Nucleus accumbens (tissue), 56 donors: ENCODE measurements around the gene GATA2.
A peak's percentile ranks its signal among the peaks of the same experiment; 100 is the strongest.

Experiments used
- DNase-seq, 56 donors: peaks; one replicate each; lab custom pipeline; 2025; lab: John Stamatoyannopoulos, UW

Gene GATA2

DNA sequence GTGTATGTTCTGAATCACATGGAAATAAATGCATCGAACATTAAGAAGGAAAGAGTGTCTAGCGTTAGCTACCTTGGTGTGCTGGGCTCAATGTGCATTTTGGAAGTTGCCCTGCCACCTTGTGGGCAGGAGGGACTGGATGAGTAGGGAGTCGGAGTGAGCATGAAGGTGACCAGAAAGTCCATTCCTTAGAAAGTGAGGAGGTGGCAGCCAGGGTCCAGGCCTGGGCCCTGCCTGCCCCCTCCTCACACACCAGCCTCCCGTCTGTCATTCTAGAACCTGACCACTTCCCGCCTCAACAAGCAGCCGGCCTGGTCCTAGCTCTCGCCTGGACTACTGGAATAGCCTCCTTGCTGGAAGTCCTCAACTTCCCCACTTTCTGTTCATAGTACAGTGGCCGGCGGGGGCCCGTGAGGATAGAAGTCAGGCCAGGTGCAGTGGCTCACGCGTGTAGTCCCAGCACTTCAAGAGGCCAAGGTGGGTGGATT is 10.2 kb upstream of the GATA2 start:
- DNase-seq: no peak

DNA sequence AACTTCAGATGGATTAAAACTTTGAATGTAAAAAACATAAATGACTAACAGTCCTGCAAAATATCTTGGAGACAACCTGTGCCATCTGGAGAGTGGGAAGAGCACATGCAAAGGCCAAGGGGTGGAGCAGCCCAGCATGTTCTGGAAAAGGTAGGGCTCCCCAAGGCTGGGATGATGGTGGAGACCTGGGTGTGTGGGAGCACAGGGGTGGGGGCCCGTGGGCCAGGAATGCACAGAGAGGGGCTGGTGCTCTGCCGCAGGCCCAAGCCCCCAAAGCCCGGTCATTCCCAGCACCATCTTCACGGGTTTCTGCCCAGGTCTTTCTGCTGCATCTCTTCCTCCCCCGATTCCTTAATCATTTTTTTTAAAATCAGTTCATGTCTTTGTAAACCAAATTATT is 9.7 kb upstream of the GATA2 start:
- no peak for DNase-seq

DNA sequence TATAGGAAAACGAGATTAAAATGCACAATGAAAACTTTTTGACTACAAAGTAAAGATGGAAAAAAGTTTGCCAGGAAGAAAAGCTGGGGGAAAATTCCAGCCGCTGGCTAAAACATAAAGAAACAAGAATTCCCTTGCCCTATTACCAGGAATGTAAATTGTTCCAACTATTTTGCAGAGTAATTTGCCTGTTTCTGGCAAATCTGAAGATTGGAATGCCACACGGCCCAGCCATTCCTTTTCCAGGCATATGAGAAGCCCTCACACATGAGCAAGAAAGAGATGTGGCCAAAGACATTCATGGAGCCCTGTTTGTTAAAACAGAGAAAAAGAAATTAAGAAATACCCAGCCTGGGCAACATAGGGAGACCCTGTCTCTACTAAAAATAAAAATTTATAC is 8.4 kb upstream of the GATA2 start:
- no peak for DNase-seq

DNA sequence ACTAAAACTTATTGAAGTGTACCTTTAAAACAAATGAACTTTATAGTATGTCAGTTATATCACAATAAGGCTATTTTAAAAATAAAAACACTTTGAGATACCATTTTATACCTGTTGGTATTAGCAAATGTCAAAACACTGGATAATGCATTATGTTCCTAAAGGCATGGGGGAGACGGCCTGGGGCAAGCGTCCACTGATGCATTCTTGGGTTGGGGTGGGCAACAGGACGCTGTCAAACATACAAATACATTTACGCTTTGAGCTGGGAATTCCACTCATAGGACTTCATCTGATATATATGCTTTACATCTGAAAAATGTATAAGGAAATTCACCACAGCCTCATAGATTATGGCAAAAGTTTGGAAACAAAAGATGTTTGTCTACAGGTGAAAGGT is 7.6 kb upstream of the GATA2 start:
- DNase-seq: no peak

DNA sequence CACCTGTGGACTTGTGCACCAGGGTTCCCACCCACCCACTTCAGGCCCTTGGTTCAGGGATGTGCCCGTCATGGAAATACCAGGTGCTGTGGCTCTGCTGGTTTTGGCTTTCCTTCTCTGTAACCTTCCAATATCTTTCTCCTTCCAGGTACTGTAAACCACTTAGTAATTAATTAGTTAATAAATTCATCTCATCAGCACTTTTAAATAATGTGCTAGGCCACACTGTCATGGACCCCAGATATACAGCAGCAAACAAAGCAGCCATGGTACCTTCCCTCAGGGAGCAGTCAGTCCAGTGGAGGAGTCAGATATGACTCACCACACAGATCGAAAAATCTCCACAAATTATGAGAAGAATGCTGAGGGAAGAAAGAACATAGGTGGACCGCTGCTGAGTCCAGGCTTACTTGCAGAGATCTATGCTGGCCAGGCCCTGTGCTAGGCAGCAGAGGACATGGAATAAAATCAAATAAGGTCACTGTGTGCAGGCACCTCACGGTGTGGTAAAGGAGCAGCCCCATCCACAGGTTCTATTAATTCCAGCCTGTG is 6.8 kb upstream of the GATA2 start:
- no peak for DNase-seq

DNA sequence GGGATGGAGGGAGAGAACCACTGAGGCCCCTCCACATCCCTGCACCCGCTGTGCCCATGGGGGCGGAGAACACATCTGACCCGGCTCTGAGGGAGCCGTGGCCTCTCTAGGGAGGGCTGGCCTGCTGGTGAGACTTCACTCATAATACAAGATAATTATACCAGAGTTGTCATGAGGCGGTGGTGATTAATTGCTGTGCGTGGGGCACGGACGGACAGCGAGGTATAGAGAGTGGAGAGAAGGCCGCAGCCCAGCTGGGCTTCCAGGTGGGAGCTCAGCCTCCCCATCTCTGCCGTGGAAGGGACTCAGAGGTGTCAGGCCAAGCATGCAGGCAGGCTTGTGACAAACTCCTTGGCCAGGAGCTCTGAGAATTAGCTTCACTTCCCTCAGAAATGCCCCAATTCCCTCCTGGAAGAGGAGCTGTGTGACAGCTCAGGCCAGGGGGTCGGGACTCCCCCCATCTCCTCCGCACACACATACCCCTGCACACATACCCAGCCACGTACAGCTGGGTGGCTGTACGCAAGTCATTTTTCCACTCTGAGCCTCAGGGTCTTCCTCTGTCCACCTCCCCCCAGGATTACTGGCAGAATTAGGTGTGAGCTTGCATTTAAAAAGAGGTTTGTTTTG is 6.0 kb upstream of the GATA2 start:
- DNase-seq: no peak

DNA sequence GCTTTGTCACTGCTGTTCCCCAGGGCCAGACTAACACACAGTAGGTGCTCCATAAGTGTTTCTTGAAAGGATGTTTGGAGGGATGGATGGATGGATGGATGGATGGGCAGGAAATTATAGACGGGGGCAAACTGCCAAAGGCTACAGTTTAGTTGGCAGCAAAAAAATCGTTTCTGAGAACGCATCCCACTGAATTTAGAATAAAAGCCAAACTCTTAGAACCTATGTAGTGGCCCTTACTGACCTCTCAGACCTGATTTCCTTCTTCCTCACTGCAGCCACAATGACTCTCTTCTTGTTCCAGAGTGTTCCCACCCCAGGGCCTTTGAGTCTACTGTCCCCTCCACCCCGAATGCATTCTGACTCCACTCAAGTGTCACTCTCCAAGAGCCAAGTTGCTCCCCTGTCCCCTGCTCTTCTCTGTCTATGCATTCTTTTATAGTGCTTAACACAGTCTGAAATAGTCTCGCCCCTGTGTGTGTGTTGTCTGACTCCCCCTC is 5.2 kb upstream of the GATA2 start:
- DNase-seq: no peak

DNA sequence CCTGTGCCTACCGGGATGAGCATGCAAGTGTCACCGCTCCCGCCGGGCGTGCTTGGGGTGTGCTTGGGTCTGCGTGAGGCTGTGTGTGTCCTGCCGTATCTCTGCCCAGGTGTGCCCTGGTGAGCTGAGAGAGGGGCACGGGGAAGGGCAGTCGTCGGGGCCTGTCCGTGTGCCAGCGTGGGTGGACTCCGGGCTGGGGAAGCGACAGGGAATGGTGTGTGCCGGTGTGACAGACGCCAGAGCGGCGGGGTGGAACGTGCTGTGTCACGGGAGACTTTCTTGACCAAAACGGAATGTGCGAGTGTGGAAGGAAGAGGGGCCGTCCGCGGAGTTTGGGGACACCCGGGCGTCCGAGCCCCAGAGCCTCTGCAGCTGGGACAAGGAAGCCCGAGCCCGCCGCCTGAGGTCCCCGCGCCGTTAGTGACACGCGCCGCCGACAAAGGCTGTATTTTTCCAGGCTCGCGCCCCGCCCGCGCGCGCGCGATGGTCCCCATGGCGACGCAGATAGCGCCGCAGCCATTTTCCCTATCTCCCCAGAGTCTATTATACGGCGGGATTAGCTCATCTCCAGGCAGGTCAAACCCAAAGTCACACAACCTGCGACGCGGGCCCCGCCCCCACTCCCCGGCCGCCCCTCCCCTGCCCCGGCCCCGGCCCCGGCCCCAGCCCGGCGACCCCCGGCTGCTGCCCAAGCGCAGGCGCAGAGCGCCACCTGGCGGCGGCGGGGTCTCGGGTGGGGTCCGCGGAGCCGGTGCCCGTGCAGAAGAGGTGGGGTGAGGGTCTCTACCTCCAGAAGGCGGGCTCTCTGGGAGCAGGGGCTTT is 4.5 kb upstream of the GATA2 start:
- peak in 51 of 56 donors; percentile 11 to 88 (median 67) for DNase-seq

DNA sequence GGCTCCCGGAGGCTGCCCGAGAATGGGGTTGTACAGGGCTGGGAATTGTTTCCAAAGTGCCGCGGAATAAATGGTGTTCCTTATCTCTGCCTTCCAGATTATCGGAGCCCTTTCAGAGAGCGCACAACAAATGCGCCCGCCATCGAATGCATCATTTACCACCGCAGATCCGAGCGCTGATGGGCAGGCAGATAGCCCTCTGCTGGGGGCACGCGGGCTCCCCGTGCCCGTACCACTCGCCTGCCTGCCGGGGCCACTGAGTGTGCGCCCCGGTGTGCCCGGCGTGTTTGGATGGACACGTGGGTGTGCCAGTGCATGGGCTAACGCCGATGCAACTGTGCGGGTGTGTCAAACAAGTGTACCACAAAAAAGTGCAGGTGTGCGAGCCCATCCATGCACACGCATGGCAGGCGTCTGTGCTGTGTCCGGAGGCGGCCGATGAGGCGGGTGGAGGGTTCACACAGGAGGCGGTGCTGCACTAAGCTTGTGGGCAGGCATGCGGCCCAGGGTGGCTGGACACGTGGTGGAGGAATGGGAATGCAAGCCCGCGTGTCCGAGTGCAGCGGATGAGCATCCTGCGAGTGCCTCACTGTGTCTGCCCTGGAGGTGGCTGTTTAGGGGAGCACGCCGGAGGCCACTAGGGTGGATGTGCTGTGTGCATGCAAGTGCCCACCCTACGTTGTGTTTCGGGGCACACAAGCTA is 3.8 kb upstream of the GATA2 start:
- peak in 9 of 56 donors; percentile 1 to 26 (median 11) for DNase-seq

DNA sequence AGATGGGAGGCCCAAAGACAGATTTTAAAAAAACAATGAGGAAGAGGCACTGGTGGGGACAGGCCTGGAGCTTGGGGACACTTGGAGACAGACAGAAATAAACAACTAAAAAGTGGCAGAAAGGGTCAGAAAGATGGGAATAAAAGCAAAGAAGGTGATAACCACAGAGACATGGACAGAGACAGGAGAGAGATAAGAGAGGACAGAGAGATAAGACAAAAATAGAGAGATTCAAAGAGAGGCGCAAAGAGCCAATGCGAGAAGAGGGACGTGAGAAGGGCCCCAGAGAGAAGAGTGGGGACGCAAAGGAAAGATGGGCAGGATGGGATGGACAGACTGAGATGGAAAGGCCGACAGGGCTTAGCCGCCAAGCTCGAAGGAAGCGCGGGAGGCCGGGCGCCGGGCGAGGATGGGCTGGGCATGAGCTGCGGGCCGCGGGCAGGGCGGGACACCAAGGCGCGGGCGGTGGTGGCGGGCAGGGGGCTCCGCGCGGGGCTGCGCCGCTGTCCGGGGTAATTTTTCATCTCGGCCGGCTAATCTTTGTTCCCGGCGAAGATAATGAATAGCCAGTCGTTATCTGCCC is 3.1 kb upstream of the GATA2 start:
- DNase-seq: no peak

DNA sequence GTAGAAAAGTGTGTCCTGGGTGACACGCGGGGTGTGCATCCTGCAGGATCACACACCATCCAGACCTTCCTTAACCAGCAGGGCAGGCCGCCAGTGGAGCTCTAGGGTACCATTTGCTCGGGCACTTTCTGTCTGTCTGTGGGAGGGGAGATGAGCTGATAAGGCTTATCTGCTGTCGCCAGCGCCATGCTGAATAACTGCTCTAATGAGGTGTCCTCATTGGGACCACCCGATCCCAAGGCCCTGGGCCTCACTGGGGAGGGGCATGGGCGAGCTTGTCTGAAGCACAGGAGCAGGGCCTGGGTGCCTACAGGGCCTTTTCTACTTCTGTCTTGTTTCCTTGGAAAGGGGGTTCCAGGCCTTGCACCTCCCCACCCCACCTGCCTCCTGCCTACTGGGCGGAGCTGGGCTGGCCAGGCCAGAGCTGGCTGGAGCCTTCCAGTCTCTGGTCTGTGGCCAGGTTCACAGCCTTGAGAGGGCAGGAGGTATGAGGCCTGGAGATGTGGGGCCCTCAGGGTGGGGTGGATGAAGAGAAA is 2.5 kb upstream of the GATA2 start:
- no peak for DNase-seq

DNA sequence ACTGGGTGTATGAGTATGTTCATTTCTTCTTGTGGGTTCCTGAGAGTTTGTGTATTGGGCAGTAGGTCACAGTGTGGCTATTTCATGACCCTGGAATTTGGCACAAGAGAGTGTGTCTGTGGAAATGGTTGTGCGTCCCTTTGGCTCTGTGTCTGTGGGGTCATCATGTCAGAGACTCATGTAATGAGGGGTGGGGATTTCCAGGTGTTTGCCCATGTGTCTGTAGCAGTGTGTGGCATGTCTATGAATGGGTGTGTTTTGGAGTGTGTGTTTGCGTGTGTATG is 1.3 kb upstream of the GATA2 start:
- DNase-seq: no peak

DNA sequence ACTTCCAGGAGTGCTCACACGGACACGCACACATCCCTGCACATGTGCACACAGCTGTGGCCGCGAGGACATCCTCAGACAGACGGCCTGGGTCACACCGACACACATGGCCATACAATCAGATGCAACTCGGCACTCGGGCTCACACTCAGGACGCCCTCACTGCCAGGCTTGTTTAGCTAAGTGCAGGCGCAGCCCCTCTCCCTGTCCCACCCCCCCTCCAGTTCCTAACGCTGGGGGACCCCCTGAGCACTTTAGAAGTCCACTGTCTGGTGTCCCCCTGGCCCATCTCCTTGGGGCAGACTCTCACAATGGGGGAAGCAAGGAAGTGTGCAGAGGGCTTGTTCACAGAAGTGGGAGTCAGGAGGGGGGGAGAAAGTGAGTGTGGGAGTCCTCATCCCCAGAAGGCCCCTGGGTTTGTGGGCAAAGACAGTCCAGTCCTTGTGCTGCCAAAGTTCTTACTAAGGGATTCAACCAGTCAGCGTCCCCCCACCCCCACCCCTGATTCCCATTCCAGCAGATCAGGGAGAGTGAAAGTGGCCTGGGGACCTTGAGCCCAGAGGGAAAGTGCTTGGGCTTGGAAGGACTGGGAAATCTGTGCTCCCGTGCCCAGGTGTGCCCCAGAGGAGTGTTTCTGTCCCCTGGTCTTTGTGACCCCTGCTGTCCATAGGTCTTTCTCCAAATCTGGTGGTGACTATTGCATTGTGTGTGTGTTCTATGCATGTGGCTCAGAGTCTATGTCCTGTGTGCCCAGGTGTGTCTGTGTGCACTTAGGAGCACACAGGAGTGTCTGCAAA is 767 bp upstream of the GATA2 start:
- no peak for DNase-seq

DNA sequence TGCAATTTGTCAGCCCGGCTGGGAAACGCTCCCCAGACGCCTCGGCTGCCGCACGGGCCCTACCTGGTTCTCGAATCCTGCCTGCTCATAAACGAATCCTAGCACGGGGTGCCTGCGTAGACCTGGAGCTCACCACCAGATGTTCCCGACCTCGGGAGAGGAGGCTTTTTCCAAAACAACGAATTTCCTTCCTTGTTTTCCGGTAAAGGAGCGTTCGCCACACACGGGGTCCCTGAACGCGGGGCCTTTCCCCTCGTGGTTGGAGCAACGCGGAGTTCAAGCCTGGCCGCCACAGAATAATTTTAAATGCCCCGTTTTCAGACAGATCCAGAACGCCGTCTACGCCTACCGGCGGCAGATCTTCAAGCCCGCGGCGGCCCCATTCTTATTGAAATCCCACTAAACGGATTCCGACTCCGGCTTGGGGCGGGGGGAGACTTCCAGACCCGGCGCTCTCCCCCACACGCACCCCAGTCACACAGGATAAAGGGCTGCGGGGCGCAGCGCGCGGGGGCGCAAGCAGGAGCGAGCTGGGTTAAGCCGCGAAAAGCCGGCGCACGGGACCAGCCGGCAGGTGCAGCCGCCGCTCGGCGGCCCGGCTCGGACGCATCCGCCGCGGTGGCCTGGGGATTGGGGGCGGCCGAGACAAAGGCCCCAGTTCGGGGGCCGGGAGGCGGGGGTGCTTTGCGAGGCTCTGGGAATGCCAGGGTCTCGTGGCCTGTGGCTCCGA is 895 bp downstream of the GATA2 start:
- no peak for DNase-seq

DNA sequence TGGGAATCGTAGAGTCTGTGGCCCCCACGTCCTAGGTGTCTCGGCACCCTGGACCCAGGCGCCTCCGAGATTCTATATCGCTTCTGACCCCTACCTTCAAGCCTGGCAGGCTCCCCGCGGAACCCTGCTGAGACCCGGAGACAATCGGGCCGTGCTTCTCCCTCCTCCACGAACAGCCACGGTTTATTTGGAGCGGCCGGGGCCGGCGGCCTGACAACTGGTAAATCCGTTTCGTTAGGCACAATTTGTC is 1.4 kb downstream of the GATA2 start:
- DNase-seq: no peak

DNA sequence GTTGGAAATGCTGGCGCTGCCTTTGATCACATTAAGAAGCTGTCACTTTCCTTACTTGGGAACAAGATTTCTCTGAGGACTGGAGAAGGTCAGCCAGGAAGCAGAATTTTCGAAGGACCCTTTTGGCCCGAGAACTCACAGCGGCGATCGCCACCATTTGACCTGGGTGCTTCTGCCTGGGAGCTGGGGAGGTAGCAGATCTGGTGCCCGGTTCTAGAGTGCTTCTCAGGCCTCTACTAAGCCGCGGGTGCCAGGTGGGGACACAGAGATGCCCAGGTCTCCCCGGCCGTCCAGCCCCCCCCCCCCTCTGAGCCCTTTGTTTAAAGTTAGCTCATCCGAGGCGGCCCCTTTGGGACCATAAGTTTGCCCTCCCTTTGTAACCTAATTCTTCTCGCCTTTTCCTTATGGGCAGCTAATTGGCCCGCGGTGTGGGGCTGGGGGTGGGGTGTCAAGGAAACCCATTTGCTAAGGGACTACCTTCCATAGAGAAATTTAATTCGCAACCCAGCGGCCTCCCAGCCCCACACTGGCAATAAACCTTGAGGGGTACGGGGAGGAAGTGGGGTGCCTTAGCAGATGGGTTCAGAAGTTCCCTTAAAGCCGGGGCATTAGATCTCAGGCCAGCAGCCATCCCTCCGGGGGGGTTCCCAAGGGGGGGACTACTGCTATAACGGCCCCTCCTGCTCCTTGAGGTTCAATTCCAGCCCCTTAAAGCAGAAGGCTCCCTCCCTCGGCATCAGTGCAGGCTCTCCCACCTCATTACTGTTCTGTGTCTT is 1.9 kb downstream of the GATA2 start:
- no peak for DNase-seq

DNA sequence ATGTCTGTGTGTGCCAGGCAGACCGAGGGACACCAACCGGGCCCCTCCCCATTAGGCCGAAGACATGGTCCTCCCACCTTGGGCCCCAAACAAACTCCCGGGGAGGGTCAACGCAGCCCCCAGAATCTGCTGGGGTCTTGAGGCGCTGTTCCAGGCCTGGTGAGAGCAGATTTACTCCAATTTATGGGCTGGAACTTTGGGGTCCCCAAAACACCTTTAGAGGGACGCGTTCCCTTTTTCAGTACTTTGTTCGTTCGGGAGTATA is 2.4 kb downstream of the GATA2 start:
- no peak for DNase-seq

DNA sequence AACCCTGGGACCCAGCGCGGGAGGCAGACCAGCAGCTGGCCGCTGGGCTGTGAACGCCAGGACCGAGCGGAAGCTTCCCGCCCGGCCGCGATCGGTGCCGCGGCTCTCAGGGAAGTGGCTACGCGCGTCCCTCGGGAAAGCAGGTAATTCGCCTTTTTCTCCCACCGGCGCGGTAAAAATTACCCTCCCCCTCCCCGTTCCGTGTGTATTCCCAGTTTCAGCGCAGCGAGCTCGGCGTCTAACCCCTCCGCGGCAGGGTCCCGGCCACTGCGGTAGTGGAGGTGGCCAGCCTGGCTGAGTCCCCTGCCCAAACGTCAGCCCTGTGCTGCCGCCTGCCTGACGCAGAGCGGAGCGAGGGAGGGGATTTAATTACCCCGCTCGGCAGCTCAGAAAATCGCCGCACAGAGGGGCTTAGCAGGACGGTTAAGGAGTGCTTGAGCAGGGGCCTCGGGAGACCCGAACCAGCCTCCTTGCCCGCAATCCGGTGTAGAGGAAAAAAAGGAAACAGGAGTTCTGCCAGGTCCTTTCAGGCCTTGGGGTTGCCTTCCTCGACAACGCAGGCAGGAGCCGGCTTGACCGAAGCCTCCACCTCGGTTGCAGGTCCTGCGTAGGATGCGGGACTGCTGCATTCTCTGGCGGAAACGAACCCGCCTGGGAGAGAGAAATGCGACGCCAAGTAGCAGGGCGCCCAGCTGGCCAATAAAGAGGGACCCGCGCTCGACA is 2.9 kb downstream of the GATA2 start:
- DNase-seq: no peak

DNA sequence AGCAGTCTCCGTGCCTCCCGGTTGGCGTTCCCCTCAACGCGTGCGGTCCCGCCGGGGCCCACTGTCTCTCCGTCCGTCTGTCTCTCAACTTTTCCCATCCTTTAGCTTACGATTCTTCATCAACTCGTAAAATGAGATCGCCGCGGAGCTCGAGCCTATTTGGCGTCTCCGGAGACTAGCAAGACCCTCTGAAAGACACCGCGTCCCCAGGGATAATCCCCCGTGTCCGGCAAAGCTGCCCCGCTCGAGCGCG is 3.4 kb downstream of the GATA2 start:
- no peak for DNase-seq
